KG1 (cell line): ENCODE measurements around the gene ADCY1.
"Not testable (repeated sequence)": the region's sequence is repeated elsewhere in the genome, so short reads cannot be mapped to it uniquely, and the experiment has no call there.

Source experiments
- DNase-seq: peaks from one replicate; lab custom pipeline; 2025; lab: John Stamatoyannopoulos, UW

The ADCY1 gene

DNA sequence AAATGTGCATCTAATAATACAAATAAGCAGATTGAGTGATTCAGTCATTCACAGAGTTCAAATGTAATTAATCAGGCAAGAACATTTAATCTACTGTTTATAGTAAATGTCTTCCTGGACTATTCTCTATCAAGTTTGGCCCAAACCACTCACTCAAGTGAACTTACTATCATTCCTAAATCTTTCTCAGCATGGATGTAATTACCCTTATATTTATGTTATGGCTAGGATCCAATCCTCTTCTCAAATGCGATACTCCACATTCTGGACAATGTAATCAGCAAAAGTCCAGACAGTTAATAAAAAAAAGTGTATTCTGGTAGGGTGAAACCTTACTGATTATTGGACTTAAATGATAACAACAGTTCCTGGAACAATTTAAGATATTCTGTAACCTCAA, 185.3 kb downstream of the ADCY1 start:
- DNase-seq = not testable (repeated sequence)

DNA sequence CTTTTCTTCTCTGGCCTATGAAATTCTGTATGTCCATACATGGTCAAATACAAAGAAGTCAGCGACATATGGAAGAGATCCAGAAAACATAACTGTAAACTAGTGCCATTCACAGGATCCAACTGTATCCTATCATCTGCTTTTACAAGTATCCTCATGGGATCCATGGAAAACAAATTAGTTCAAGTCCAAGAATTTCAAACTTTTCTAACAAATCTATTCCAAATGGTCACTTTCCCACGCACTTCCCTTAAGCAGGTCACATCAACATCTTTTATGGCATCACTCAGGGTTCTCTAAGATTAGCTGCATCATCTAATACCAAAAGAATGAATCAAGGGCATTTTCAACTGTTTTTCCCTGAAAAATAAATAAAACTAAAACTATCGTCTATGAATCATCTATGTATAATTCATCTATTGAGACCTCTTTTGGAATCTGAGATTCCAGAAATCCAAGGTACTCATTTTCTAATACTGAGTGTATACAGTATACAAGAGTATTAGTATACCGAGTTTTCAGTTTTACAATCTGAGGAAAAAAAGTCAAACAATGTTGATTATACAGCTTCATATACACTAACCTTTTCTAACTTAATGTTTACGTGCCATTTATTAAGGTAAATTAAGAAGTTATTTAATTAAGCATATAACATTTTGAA, 187.5 kb downstream of the ADCY1 start:
- not testable (repeated sequence) for DNase-seq

DNA sequence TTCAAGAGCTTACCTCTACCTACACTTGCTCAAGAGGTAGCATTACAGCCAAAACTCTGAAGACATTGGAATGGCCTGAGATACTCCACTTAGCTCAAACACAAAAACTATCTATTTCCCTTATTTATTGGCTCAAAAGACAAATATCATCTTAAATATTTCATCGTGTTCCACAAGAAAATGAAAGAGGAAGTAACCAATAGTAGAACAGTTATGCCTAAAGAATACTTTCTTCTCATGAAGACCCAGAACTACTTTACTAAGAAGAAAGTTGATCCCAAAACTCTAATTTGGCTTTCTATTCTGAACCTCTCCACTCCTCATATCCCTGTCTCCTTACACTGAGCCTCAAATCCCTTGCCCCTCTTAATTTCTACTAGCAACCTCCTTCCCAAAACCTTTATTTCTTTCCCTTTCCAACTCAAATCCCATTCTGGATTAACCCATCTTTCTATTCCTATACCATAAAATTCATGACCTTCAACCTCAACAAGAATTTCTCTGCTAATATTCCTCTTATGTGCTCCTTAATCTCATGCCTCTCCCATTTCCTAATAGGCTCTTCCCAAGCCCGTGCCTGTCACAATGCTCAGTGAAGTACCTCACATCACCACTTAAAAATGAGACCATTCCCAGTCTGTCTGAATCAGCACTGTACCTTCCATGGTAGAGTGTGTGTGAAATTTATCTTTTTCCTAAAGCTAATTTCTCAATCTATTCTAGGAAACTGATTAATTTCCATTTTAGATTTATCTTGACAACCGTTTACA, 188.2 kb downstream of the ADCY1 start:
- not testable (repeated sequence) for DNase-seq

DNA sequence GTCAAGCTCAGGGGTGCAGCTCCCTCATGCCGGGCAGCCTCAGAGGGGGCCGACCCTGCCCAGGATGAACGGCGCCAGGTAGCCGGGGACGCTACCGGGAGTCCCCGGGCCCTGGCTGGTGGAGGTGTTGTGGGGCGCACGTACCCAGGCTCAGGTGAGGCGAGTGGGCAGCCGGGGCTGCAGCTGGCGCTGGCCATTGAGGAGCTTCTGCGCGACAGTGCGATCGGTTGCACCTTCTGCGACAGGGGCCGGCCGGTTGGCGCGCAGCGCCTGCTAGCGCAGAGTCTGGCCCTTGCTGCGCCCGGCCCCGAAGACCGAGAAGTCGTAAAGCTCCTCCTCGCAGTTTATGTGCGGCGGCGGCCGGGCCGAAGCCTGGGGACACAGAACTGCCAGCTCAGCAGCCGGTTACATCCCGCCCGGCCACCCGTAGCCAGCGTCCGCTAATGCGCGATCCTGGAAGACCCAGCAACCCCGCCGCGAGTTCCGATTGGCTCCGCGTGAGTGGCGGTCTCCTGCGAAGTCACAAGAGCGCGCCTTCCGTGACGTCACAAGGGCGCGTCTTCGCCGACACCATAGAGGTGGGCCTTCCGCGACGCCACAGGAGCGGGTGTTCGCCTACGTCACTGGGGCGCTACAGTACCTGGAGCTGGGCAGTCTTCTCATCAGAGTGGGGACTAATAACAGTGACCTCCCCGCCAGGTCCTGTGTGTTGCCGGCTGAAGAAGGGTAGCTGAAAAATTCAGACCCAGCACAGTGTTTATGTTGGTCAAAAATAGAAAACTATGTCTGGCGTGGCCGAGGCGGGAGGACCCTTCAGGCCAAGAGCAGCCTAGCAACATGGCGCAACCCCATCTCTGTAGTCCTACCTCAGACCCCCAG, 194.6 kb downstream of the ADCY1 start:
- peak; percentile 90 for DNase-seq

DNA sequence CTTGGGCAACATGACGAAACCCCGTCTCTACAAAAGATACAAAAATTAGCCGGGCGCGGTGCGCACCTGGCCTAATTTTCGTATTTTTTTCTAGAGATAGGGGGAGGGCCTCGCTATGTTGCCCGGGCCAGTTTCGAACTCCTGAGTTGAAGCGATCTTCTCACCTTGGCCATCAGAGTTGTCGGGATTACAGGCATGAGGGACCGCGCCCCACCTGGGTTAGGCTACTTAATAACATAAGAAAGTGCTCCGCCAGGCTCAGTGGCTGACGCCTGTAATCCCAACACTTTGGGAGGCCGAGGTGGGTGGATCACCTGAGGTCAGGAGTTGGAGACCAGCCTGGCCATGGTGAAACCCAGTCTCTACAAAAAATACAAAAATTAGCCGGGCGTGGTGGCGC, 195.5 kb downstream of the ADCY1 start:
- not testable (repeated sequence) for DNase-seq
